EH (cell line): ENCODE measurements around the gene METTL8.
"Not testable (repeated sequence)": the region's sequence is repeated elsewhere in the genome, so short reads cannot be mapped to it uniquely, and the experiment has no call there.

ENCODE experiments used
- DNase-seq: peaks from one replicate; pipeline ENCODE4 v3.0.0-alpha.2; 2015; ENCODE audit warnings: low read depth

METTL8 gene

GRCh38 chr2:171345971-171346722, 87.6 kb downstream of the METTL8 start:
- DNase-seq, result peak; percentile 7

DNA sequence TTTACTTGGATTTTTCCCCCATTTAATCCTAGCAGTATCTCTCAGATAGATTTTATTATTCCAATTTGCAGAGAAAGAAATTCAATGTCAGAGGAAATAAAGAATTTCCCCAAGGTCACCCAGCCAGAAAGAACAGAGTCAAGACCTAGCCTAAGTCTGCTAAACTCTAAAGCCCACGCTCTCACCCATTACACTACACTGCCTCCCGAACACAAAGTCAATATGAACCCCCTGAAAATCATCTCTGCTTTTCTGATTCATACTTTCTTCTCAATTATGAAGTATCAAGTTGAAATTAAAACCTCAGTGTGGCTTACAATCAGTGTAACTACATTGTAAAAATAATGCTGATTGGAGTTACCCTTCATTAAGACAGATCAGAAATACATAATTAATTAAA, 89.6 kb downstream of the METTL8 start:
- DNase-seq, result no peak

GRCh38 chr2:171342067-171342413, 91.8 kb downstream of the METTL8 start:
- DNase-seq, result peak; percentile 47

GRCh38 chr2:171341394-171342066, 92.3 kb downstream of the METTL8 start:
- DNase-seq, result no peak

- DNase-seq, result no peak
Observed at GRCh38 chr2:171334946-171335345, 98.8 kb downstream of the METTL8 start.

- DNase-seq, result no peak
Observed at GRCh38 chr2:171334171-171334570, 99.6 kb downstream of the METTL8 start.

DNA sequence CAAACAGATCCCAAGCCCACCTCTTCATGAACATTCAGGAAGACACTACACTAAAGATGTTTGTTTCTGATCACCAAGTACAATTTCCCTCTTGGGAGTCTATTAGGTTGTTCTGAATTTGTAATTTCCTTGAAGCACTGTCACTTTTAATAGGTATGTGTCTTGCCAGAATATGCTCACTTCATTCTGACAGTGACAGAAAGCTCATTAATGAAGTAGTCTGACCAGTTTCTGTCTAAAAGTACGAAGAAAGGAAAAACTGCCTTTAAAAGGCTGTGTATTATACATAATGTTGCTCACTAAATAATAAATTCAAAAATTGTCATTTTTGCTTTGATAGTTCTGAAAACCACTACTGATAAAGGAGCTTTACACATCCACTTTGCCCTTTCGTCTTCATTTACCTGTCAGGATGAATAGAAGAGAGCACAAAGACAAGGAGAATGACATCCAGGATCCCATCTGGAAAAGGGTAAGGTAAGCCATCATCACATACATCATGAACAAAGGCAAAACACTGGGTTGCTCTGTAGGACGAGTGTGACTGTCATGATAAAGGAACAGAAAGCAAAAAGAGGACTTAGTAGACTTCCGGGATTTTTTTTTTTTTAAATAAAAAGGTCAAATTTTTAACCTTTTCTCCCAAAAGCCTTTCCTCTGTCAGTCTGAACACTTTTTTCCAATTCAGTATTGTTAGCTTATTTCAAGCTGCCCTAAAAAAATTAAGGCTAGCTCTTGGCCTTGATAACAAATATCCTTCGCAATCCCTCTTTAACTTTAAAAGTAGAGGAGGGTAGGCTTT, 103.4 kb downstream of the METTL8 start:
- no peak for DNase-seq

GRCh38 chr2:171327043-171327496, 106.7 kb downstream of the METTL8 start:
- peak; percentile 71 for DNase-seq

GRCh38 chr2:171325886-171326585, 107.8 kb downstream of the METTL8 start:
- no peak for DNase-seq

- no peak for DNase-seq
Observed at GRCh38 chr2:171323971-171324528, 109.7 kb downstream of the METTL8 start.

GRCh38 chr2:171322928-171323327, 110.9 kb downstream of the METTL8 start:
- DNase-seq, result no peak

DNA sequence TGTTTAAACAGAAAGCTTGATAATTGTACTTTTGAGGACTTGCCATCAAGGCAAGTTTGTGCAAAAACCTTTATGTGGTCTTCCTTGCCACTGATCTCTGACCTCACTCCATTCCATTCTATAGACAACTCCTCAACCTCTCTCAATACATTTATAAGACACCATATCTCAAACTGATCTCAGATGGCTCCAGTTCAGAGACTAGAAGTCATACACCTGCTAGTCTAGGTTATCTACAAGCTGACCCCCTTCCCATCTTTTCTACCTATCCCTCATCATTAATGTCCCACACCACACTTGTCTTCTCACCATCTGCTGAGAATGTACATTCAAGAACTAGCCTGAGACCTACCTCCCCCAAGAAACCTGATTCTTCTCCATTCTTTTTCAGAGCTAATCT, 113.1 kb downstream of the METTL8 start:
- DNase-seq, result no peak

DNA sequence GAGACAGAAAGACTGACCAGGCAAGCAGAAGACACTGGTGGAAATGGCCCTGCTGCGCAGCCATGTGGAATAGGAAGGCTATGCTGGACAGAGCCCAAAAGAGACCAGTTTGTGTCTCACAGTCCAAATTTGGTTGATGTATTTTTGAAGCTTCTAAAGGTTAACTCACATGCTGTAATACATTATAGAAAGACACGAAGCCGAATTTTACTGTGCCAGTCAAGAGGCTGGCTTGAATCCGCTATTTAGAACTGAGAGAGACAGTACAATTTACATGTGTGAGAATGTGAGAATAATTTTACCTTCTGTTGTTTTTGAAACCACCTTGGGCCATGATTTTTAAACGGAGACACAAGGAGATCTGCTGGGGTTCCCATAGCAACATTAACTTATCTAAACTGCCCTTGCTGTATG, 113.6 kb downstream of the METTL8 start:
- DNase-seq, result no peak

GRCh38 chr2:171319164-171319810, 114.5 kb downstream of the METTL8 start:
- DNase-seq, result peak; percentile 49

GRCh38 chr2:171318463-171318934, 115.3 kb downstream of the METTL8 start:
- peak; percentile 12 for DNase-seq

GRCh38 chr2:171317492-171318125, 116.2 kb downstream of the METTL8 start:
- no peak for DNase-seq

DNA sequence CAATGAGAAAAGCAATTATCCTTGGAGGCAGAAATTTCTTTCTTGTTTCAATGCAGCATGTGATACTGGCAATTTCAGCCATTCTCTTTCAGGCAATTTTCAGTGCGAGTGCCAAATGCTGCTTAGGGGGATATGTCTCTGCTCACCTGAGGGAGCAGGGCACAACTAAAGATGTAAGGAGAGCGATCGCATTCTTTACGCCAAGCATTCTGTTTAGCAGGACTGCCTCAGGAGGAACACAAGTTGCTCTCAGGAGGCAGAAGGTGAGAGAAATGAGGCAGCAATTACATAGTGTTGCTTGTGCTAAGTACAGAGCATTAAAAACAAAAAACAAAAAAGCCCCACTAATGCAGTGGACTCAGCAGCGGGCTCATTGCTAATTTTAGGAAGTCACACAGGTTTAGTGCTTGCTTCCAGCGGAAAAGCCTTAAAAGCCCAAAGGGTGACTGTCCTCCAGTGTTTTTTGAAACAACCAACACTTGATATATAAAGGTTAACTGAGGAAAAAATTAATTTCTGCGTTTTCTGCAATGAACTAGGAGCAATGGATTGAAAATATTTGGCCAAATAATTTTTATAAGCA, 116.9 kb downstream of the METTL8 start:
- DNase-seq, result no peak

- no peak for DNase-seq
Observed at GRCh38 chr2:171316220-171316619, 117.6 kb downstream of the METTL8 start.

DNA sequence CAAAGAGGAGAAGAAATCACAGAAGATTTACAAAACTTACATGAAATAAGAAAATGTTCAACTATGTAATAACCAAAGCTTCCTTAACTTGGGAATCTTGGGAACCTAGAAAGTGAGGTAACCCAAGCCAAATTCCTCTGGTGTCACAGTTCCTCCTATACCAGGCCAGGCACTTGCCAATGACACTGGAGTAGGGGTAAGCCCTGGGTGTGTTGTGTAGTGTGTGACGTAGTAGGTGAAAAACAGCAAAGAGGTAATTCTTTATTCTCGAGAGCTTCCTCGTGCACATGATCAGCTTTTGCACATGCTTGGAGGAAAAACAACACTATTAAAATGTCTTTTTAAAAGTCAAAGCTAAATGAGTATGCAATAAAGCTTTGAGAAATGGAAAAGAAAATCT, 118.0 kb downstream of the METTL8 start:
- DNase-seq, result no peak

DNA sequence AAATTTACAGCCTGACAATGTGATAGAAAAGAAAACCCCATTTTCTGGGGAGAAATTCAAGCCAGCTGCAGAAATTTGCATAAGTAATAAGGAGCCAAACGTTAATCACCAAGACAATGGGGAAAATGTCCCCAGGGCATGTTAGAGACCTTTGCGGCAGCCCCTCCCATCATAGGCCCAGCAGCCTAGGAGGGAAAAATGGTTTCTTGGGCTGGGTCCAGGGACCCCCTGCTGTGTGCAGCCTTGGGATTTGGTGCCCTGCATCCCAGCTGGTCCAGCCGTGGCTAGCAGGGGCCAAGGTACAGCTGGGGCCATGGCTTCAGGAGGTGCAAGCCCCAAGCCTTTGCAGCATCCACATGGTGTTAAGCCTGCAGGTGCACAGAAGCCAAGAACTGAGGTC, 121.6 kb downstream of the METTL8 start:
- not testable (repeated sequence) for DNase-seq
